ENCODE data around the gene CA10.

GRCh38 chr17:51901242-51901641, 257.3 kb downstream of the CA10 start:
- no peak for TF ChIP-seq CTCF (conservative IDR thresholded peaks at IDR 0.05; ENCODE audit: low read depth, low read length)
- TF ChIP-seq CEBPB (IDR thresholded peaks at IDR 0.05; ENCODE audit: low read depth, low read length): no peak
- TF ChIP-seq FOS (IDR thresholded peaks at IDR 0.05; ENCODE audit: low read depth, low read length): no peak
- TF ChIP-seq MAZ (IDR thresholded peaks at IDR 0.05; ENCODE audit: borderline replicate concordance, low read depth, low read length): no peak
- TF ChIP-seq MAFK (IDR thresholded peaks at IDR 0.05; ENCODE audit: low read depth, low read length): no peak
- TF ChIP-seq USF2 (IDR thresholded peaks at IDR 0.05; ENCODE audit: low read depth, low read length): no peak
- no peak for TF ChIP-seq POLR2A (IDR thresholded peaks at IDR 0.05; ENCODE audit: low read depth, low read length)
- no peak for TF ChIP-seq ELK1 (IDR thresholded peaks at IDR 0.05; ENCODE audit: borderline replicate concordance, low read depth, low read length)
